Peyer's patch (tissue), 4 donors: ENCODE measurements around the gene AARS2. TPM values are rescaled to one million over a fixed set of nuclear protein-coding genes. Genes with fewer than 3 reads are reported as not detected.

Experiments used
- DNase-seq, 3 donors: peaks; one replicate each; pipeline ENCODE4 v3.0.0-alpha.2; 2017 to 2019
- H3K27ac ChIP-seq, 4 donors: fragments of 200-600 bp; sonication (generic); one replicate each; pipeline ENCODE4 v1.5.1; 2016 to 2019
- H3K27me3 ChIP-seq, 2 donors: fragments of 200-600 bp; sonication (generic); one replicate each; pipeline ENCODE4 v1.5.1; 2019
- H3K36me3 ChIP-seq, 3 donors: fragments of 200-600 bp; sonication (generic); one replicate each; pipeline ENCODE4 v1.5.1; 2016 to 2019
- H3K4me1 ChIP-seq, 4 donors: fragments of 200-600 bp; sonication (generic); one replicate each; pipeline ENCODE4 v1.5.1; 2016 to 2019
- H3K4me3 ChIP-seq, 4 donors: fragments of 200-600 bp; sonication (generic); 1 replicate in 3 of 4; 2 replicates in 1 of 4; pipeline ENCODE4 v1.5.1; 2016 to 2019; ENCODE audit warnings: mild to moderate bottlenecking in 1 of 4
- H3K9me3 ChIP-seq, 4 donors: fragments of 200-600 bp; sonication (generic); one replicate each; pipeline ENCODE4 v1.5.1; 2016 to 2019; ENCODE audit warnings: mild to moderate bottlenecking in 1 of 4
- CTCF ChIP-seq, 6 experiments: fragments of 450-650 bp in 4 of 6; fragments of 200-600 bp in 2 of 6; sonication (generic) in 1 of 6; IDR thresholded peaks; one replicate each; pipeline ENCODE4 v1.5.1; 2017 to 2019; ENCODE audit warnings: antibody characterized with exemption in 6 of 6, mild to moderate bottlenecking in 3 of 6, moderate library complexity in 1 of 6
- POLR2A ChIP-seq, 2 donors: fragments of 450-650 bp; IDR thresholded peaks; one replicate each; pipeline ENCODE4 v1.5.1; 2017; ENCODE audit warnings: antibody characterized with exemption in 2 of 2, mild to moderate bottlenecking in 2 of 2, moderate library complexity in 2 of 2
- total RNA-seq, 4 donors: library from RNA; depleted of rRNA; stranded (reverse); fragments of >200 nt; gene quantifications; one replicate each; pipeline ENCODE4 v1.1.0, GENCODE V29; 2016

Gene AARS2
- total RNA-seq, 4 donors from 2014 or later, result 31.5 to 54.7 (median 37.6) TPM

GRCh38 chr6:44276667-44277640 lies 36.2 kb downstream of the AARS2 start:
- TF ChIP-seq POLR2A (IDR thresholded peaks at IDR 0.05) (no peak), CTCF (IDR thresholded peaks at IDR 0.05) (no peak)
- H3K4me3 ChIP-seq, result no peak overlapping the region
- peaks cover 0 to 12% (median 3%) of the 10 kb centered on the region in 4 donors for H3K4me1 ChIP-seq
- no peak for DNase-seq
- H3K36me3 ChIP-seq, result no peaks in the 10 kb centered on the region
- peaks cover 0 to 13% of the 10 kb centered on the region in 2 donors for H3K27me3 ChIP-seq
- H3K27ac ChIP-seq, result no peak overlapping the region
- H3K9me3 ChIP-seq, result no peaks in the 10 kb centered on the region

DNA sequence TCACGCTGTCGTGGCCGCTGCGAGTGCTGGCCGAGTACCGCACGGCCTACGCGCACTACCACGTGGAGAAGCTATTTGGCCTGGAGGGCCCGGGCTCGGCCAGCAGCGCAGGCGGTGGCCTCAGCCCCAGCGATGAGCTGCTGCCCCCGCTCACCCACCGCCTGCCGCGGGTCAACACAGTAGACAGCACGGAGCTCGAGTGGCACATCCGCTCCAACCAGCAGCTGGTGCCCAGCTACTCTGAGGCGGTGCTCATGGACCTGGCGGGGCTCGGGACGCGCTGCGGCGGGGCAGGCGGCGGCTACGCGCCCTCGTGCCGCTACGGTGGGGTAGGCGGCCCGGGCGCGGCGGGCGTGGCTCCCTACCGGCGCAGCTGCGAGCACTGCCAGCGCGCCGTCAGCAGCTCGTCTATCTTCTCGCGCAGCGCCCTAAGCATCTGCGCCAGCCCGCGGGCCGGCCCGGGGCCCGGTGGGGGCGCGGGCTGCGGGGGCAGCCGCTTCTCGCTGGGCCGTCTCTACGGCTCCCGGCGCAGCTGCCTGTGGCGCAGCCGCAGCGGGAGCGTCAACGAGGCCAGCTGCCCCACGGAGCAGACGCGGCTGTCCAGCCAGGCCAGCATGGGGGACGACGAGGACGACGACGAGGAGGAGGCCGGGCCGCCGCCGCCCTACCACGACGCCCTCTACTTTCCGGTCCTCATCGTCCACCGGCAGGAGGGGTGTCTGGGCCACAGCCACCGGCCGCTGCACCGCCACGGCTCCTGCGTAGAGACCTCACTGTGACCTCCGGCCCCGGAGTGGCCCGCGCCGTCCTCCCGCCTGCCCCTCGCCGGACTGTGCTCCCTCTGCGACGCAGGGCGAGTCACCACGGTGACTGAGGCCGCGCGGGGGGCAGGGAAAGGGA lies 37.1 kb downstream of the AARS2 start:
- no peak for DNase-seq
- H3K27me3 ChIP-seq, result peaks cover 0 to 20% of the 10 kb centered on the region in 2 donors
- H3K9me3 ChIP-seq, result no peaks in the 10 kb centered on the region
- no peaks in the 10 kb centered on the region for H3K36me3 ChIP-seq
- TF ChIP-seq POLR2A (IDR thresholded peaks at IDR 0.05), result no peak
- peaks cover 0 to 12% (median 3%) of the 10 kb centered on the region in 4 donors for H3K4me1 ChIP-seq
- H3K4me3 ChIP-seq, result peak overlapping the region; percentile 5 to 41 (median 34)
- H3K27ac ChIP-seq, result no peak overlapping the region

DNA sequence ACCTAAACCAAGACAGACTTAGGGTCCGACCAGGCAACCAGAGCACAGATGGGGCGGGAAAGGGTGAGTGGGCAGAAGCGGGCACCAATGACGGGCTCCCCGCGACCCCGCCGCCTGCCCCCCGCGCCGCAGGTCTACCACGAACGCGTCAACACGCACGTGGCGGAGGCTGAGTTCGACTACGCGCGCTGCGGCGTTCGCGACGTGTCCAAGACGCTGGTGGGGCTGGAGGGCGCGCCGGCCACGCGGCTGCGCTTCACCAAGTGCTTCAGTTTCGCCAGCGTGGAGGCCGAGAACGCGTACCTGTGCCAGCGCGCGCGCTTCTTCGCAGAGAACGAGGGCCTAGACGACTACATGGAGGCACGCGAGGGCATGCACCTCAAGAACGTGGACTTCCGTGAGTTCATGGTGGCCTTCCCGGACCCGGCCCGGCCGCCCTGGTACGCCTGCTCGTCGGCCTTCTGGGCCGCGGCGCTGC lies 37.8 kb downstream of the AARS2 start:
- Histone ChIP-seq H3K27me3 (peaks cover 0 to 24% of the 10 kb centered on the region in 2 donors), H3K4me3 (no peak overlapping the region), H3K9me3 (no peaks in the 10 kb centered on the region), H3K4me1 (peaks cover 0 to 14% (median 3%) of the 10 kb centered on the region in 4 donors), H3K36me3 (no peaks in the 10 kb centered on the region), H3K27ac (no peak overlapping the region)
- DNase-seq, result peak in 1 of 3 donors; percentile 32
- TF ChIP-seq CTCF (IDR thresholded peaks at IDR 0.05), result no peak
- no peak for TF ChIP-seq POLR2A (IDR thresholded peaks at IDR 0.05)

DNA sequence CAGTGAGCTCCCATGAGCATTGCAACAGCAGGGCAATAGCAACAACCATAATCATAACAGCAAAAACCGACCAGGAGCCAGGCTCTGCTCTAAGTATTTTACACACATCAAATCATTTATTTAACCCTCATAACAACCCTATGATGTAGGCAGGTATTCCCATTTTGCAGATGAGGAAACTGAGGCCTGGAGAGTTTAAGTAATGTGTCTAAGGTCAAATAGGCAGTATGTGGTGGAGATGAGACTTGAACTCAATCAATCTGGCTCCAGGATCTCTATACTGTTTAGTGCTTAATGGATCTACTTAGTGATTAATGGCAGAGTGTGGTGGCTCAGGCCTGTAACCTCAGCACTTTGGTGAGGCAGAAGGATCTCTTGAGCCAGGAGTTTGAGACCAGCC lies 39.5 kb downstream of the AARS2 start:
- H3K27ac ChIP-seq, result no peak overlapping the region
- H3K4me3 ChIP-seq, result no peak overlapping the region
- TF ChIP-seq CTCF (IDR thresholded peaks at IDR 0.05) (no peak), POLR2A (IDR thresholded peaks at IDR 0.05) (no peak)
- no peaks in the 10 kb centered on the region for H3K9me3 ChIP-seq
- DNase-seq, result no peak
- no peaks in the 10 kb centered on the region for H3K36me3 ChIP-seq
- peaks cover 0 to 32% of the 10 kb centered on the region in 2 donors for H3K27me3 ChIP-seq
- H3K4me1 ChIP-seq, result peaks cover 0 to 21% (median 3%) of the 10 kb centered on the region in 4 donors

- peaks cover 0 to 32% of the 10 kb centered on the region in 2 donors for H3K27me3 ChIP-seq
- H3K9me3 ChIP-seq, result no peaks in the 10 kb centered on the region
- H3K27ac ChIP-seq, result no peak overlapping the region
- no peak for TF ChIP-seq POLR2A (IDR thresholded peaks at IDR 0.05)
- TF ChIP-seq CTCF (IDR thresholded peaks at IDR 0.05), result no peak
- H3K4me3 ChIP-seq, result no peak overlapping the region
- no peak for DNase-seq
- H3K36me3 ChIP-seq, result no peaks in the 10 kb centered on the region
- H3K4me1 ChIP-seq, result peaks cover 0 to 21% (median 3%) of the 10 kb centered on the region in 4 donors
Observed at GRCh38 chr6:44272999-44273566, 40.1 kb downstream of the AARS2 start.
